GM21786 (cell line): ENCODE data around the gene CCL20.
A peak's percentile ranks its signal among the peaks of the same experiment; 100 is the strongest.
"Not testable (repeated sequence)": the region's sequence is repeated elsewhere in the genome, so short reads cannot be mapped to it uniquely, and the experiment has no call there.

ENCODE experiments used
- ATAC-seq: cut with Tn5 transposase; IDR thresholded peaks from one replicate; pipeline ENCODE4 v1.9.1; 2021; ENCODE audit not compliant: unreplicated experiment

CCL20 gene

GRCh38 chr2:227828477-227828912, 14.9 kb downstream of the CCL20 start:
- ATAC-seq: no peak

GRCh38 chr2:227829337-227829736, 15.7 kb downstream of the CCL20 start:
- peak; percentile 48 for ATAC-seq

- ATAC-seq: no peak
These were observed 20.8 kb downstream of the CCL20 start for GRCh38 chr2:227834423-227834822.

GRCh38 chr2:227834916-227835650, 21.4 kb downstream of the CCL20 start:
- ATAC-seq: no peak

- not testable (repeated sequence) for ATAC-seq
These were observed 25.9 kb downstream of the CCL20 start for GRCh38 chr2:227839339-227840129.

GRCh38 chr2:227846831-227847230, 33.2 kb downstream of the CCL20 start:
- peak; percentile 52 for ATAC-seq

- ATAC-seq: no peak
These were observed 34.5 kb downstream of the CCL20 start for GRCh38 chr2:227848146-227848545.

GRCh38 chr2:227848586-227848985, 34.9 kb downstream of the CCL20 start:
- ATAC-seq: peak; percentile 63

GRCh38 chr2:227849906-227850305, 36.3 kb downstream of the CCL20 start:
- no peak for ATAC-seq

GRCh38 chr2:227853204-227853629, 39.6 kb downstream of the CCL20 start:
- no peak for ATAC-seq

GRCh38 chr2:227853765-227854271, 40.2 kb downstream of the CCL20 start:
- no peak for ATAC-seq

- no peak for ATAC-seq
These were observed 41.8 kb downstream of the CCL20 start for GRCh38 chr2:227855440-227855839.

GRCh38 chr2:227856697-227857096, 43.1 kb downstream of the CCL20 start:
- no peak for ATAC-seq

- ATAC-seq: no peak
These were observed 46.6 kb downstream of the CCL20 start for GRCh38 chr2:227860221-227860641.

GRCh38 chr2:227861011-227861410, 47.4 kb downstream of the CCL20 start:
- ATAC-seq: no peak

GRCh38 chr2:227862227-227862740, 48.6 kb downstream of the CCL20 start:
- no peak for ATAC-seq

GRCh38 chr2:227862741-227863588, 49.3 kb downstream of the CCL20 start:
- no peak for ATAC-seq

GRCh38 chr2:227864161-227864756, 50.6 kb downstream of the CCL20 start:
- no peak for ATAC-seq

- no peak for ATAC-seq
These were observed 51.6 kb downstream of the CCL20 start for GRCh38 chr2:227865291-227865690.
